HG03097 (cell line): Measurements from ENCODE around the gene SNRNP35.
"Not testable (repeated sequence)": the region's sequence is repeated elsewhere in the genome, so short reads cannot be mapped to it uniquely, and the experiment has no call there.

Experiments used
- ATAC-seq: cut with Tn5 transposase; IDR thresholded peaks from one replicate; pipeline ENCODE4 v1.9.1; 2021; ENCODE audit not compliant: unreplicated experiment, low FRiP score

The SNRNP35 gene

DNA sequence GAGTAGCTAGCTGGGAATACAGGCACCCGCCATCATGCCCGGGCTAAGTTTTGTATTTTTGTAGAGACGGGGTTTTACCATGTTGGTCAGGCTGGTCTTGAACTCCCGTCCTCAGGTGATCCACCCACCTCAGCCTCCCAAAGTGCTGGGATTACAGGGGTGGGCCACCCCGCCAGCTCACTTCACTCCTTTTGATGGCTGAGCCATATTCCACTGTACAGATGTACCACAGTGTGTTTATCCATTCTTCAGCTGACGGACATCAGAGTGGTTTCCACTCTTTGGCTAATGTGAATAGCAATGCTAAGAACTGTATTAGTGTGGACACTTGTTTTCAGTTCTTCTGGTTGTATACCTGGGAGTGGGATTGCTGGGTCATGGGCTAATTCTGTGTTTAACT is 29.5 kb downstream of the SNRNP35 start:
- ATAC-seq, result no peak

DNA sequence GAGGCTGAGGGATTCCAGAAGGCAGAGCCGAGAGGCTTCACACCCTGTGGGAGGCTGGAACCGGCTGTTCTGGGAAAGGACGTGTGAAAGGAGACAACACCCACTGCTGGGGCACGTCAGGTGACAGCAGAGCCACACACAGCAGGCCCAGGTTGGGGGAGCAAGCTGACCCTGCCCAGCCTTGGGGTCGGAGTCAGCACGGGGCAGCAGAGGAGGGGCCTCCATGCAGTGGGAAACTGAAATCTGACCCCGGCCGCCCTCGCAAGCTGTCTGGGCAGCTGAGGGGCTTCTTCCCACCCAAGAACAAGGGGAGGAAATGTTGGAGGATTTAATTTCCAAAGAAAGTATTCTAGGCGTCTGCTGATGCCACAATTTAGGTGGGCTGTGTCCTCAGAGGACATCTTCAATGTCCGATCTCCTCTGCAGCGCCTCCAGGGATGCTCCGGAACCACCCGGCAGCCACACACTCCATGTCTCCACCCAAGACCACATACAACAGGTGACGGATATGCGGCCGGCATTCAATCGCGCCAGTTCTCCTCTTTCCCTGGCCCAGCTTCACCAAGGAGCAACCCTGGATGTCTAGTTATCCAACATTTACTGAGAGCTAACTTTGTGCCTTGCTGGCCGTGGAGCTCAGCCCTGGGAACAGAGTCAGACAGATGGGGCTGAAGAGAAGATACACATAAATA is 30.7 kb downstream of the SNRNP35 start:
- no peak for ATAC-seq

DNA sequence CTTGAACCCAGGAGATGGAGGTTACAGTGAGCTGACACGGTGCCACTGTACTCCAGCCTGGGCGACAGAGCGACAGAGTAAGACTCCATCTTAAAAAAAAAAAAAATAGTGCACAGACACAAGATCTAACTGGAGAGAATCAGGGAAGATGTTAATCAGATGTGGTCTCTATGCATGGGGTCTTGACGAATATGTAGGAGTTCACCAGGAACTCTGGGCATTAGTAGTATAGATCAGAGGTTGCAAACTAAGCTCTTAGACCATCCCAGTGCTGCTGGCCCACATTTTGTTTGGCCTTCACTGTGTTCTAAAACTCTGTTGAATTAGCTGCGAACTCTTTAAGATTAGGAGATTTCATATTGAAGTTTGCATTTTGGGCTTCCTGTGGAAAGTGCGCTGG is 31.6 kb downstream of the SNRNP35 start:
- no peak for ATAC-seq

DNA sequence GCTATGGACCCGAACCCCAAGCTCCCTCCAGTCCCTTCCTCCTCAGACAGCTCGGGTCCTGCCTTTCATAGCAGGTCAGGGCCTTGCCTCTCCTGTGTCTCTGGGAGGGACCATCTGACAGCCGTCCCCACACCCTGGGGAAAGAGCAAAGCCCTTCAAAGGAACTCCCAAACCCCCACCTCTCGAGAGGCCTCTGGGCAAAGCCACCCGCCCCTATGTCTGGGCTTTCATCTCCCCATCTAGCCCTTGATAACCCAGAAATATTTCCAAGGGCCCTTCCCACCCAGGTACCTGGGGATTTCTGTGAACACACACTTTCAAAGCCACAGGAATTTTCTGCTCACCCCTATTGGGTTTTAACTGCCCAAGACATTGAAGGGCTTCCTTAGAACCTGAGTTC is 32.1 kb downstream of the SNRNP35 start:
- no peak for ATAC-seq

DNA sequence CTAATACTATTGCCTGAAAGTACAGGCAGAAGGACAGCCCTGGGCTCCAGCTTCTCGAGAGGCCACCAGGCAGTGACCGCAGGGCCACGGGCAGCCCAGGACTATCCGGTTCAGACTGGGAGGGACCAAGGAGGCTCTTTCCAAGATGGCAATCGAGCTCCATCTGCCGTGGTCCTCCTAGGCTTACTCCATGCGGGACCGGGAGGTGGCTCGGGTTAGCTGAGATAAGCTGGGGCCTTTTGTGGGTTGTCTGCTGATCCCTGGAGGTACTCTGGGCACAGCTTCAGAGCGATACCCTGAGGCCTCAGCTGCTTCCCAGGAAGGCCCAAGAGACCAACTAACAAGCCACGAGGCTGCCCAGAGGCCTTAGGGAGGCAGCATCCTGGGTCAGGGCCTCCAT is 33.1 kb downstream of the SNRNP35 start:
- no peak for ATAC-seq

DNA sequence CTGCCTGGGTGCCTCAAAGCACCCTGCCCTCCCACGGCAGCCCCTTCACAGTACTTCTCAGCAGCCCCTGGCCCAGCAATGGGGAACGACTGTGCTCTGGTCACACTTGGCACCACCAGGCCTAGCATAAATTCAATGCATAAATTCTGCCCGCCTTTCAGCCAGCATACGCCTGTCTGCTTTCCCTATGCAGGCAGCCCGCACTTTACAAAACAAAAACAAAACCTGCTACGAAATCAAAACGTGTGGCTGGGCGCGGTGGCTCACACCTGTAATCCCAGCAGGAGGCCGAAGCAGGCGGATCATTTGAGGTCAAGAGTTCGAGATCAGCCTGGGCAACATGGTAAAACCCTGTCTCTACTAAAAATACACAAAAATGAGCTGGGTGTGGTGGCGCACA is 33.5 kb downstream of the SNRNP35 start:
- no peak for ATAC-seq

DNA sequence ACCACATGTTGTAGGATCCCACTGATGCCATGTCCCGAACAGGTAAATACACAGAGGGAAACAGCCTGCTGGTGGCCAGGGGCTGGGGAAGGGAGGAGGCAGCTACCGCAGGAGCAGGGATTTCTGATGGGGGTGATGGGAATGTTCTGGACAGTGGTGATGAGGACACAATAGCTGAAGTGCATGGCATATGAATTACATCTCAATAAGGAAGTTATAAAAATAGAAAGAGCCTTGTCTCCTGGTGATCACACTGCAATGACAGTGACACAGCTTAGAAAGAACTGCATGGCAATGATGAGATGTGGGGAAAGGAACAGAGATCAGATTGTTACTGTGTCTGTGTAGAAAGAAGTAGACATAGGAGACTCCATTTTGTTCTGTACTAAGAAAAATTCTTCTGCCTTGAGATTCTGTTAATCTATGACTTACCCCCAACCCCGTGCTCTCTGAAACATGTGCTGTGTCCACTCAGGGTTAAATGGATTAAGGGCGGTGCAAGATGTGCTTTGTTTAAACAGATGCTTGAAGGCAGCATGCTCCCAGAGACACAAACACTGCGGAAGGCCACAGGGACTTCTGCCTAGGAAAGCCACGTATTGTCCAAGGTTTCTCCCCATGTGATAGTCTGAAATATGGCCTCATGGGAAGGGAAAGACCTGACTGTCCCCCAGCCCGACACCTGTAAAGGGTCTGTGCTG is 34.5 kb downstream of the SNRNP35 start:
- ATAC-seq, result not testable (repeated sequence)

DNA sequence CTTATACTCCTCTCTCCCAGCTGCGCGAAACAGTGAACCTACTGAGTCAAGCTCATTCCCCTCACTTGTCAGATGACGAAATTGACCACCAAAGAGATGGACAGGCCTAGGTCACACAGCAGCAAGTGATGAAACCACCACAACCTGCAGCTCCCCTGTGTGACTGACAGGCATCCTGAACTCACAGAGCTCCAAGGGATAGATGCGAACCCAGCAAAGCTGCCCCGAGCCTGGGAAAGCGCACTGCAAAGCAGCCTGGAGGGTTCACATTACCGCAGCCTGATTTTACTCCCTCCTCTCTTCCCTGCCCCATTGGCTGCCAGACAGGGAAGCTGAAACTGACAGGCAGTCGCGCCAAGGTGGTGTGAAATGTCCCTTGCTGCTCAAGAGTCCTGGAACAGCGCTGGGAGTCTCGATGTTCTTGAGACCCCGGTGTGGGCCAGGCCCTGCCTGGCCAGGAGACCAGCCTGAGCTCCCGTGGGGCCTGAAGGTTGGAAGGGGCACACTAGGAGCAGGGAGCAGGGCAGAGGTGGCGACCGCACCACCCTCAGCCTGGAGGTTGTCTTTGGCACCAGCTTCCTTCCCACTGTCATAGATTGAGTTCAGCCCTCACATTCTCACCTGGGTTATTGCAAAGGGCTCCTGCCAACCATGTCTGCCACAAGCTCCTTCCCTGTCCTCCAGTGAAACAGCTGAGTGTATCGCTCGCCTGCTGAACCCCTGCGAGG is 36.3 kb downstream of the SNRNP35 start:
- no peak for ATAC-seq

DNA sequence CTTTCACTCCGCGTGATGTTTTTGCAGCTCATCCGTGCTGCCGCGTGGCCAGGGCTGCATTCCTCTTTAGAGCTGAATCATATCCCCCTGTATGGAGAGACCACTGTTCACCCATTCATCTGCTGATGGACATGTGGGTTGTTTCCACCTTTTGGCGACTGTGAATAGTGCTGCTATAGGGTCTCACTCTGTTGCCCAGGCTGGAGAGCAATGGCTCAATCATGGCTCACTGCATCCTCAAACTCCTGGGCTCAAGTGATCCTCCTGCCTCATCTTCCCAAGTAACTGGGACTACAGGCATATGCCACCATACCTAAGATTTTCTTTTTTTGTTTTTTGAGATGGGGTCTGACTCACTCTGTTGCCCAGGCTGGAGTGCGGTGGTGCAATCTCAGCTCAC is 39.1 kb downstream of the SNRNP35 start:
- no peak for ATAC-seq

DNA sequence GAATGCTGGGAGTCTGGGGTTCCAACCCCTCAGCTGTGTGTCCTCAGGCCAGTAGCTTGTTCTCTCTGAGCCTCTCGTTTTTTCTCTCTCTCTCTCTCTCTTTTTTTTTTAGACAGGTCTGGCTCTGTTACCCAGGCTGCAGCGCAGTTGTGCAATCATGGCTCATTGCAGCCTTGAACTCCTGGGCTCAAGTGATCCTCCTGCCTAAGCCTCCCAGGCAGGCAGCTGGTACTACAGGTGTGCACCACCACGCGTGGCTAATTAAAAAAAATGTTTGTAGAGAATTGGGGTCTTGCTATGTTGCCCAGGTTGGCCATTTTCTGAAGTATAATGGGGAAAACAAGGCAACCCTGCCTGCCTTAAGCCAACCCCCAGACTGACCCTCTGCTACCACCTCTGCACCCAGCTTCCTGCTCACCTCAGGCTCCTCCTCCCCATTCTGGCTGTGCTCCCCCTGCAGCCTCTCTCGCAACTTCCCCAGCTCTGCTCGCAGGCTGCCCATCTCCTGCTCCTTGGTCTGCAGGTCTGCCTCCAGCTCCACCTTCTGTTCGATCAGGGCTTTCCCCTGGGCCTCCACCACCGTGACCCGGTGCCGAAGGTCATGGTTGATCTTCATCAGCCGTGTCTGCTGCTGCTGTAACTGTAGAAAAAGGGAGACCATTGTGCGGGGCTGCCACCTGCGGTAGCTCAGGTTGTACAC is 40.3 kb downstream of the SNRNP35 start:
- ATAC-seq, result no peak

DNA sequence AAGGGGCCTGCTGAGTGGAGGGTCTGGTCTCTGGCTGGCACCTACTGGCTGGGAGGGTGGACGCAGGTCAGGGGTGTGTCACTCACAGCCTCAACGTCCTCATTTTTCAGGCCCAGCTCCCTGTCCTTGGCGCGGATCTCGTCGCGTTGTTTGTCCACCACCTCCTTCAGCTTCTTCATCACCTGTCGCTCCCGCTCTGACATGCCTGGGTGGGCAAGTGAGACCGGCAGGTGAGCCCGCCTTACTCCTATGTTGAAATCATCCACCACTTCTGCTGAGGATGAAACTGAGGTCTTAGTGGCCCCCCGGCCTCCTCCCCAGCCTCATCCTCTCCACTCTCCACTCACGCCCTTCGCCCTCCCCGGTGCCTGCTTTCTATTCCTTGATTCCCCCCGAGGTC is 41.4 kb downstream of the SNRNP35 start:
- ATAC-seq, result no peak

DNA sequence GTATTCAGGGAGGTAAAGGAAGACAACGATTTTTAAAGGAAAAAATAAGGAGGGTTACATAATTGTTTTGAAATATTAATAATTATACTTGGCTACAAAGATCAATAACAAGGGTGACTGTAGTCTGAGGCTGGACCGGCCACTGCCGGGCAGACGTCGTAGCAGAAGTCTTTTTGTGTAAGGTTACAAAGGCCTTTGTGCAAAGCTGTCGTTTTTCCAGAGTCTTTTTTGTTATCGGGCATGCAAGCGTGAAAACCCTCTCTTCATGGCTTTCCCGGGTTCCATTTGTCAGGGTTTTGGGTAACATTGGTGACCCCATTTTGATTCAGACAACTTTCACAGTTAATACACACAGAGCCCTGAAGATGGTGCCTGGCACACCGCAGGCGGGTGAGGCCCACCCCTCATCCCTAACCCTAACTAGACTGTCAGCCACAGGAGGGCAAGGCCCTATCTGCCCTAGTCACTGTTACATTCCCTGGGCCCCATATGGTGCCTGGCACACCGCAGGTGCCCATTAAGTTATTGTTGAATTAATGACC is 44.3 kb downstream of the SNRNP35 start:
- no peak for ATAC-seq

DNA sequence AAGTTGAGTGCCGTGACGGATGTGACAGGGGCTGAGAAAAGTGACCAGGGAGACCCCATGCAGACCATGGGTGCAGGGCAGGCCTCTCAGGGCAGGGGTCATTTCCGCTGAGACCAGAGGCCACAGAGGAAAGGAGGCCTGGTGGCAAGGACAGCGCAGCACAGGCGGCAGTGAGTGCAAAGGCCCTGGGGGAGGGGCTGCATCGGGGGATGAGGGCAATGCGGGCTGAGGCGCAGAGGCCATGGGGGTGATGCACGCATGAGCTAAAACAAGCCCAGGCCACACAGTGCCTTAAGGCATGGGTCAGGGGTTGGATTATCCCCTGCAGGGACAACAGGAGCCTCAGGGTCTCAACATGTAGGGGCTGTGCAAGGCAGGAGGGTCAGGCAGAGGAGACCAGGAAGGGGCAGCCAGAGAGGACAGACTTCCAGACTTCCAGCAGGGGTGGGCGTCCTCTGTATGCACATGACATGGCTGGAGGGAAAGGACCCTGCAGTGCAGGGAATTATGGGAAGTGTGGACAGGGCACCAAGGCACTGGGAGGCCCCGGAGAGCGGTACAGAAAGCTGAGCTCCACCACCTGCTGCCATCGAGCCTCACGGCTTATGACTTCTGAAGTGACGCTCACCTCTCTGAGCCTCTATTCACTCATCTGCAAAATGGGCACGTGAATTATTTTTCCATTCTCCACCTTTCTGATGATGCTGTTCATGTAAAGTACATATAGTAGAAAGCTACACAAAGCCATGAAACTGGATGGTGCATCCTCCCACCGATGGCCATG is 48.3 kb downstream of the SNRNP35 start:
- no peak for ATAC-seq

DNA sequence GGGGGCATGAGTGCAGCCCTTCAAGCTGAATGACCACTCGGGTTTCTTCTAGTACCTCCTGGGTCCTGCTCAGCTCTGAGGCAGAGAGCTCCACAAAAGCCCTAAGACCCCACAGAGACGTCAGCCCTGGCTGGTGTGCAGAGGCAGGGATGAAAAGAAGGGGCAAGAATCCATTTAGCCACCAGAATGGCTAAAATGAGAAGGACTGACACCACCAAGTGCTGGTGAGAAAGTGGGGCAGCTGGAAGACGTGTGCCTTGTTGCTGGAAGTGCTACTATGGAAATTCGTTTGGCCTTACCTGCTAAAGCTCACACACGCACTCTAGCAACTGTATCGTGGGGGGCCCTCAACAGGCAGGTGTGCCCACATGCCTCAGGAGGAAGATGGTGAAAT is 48.9 kb downstream of the SNRNP35 start:
- no peak for ATAC-seq

DNA sequence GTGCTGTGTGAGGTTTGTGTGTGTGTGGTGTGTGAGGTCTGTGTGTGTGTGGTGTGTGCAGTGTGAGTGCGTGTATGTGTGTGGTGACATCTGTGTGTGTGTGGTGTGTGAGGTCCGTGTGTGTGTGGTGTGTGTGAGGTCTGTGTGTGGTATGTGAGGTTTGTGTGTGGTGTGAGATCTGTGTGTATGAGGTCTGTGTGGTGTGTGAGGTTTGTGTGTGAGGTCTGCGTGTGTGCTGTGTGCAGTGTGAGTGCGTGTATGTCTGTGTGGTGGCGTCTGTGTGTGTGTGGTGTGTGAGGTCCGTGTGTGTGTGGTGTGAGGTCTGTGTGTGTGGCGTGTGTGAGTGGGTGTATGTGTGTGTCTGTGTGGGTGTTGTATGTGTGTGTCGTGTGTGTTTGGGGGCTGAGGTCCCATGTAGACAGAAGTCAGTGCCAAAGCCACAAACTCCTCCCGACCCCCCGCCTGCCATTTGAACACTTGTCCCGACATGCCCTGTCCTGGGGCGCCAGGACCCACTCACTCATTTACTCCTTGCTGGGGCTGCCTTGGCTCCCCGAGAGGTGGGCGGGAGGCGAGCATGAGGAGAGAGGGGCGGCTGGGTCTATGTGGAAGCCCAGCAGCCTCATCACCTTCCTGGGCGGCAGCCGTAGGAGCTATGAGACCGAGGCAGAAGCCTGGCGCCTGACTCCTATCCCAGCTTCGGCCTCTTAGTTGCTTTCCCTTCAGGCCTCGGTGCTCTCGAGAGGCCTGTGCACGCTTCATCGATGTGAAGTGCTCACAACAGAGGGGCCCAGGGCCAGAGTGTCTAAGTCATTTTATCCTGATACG is 55.1 kb downstream of the SNRNP35 start:
- no peak for ATAC-seq

DNA sequence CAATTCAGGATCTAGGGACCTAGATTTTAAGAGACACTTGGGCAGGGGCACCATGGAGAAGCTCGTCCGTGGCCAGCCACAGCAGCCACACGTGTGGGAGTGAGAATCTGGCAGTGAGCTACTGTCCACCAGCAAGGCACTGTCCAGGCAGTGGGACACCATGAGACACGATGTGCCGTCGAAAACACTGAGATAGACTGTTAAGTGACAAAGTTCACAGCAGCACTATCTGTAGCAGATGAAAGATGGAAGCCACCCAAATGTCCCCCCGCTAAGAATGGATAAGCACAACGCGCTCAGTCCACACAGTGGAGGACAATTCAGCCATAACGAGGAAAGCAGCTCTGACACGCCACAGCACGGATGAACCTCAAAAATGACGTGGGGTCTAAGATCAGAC is 55.9 kb downstream of the SNRNP35 start:
- no peak for ATAC-seq

DNA sequence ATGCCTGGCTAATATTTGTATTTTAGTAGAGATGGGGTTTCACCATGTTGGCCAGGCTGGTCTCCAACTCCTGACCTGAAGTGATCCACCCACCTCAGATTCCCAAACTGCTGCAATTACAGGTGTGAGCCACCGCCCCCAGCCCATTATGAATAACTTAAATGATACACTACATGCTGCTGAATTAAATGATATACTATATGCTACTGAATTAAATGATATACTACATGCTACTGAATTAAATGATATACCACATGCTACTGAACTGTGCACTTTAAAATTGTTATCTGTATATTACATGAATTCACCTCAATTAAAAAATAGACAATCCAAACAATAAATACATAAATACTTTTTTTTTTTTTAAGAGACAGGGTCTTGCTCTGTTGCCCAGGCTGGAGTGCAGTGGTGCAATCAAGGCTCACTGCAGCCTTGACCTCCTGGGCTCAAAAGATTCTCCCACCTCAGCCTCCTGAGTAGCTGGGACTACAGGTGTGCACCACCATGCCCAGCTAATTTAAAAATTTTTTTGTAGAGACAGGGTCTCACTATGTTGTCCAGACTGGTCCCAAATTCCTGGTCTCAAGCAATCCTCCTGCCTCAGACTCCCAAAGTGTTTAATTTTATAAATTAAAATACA is 56.8 kb downstream of the SNRNP35 start:
- not testable (repeated sequence) for ATAC-seq

DNA sequence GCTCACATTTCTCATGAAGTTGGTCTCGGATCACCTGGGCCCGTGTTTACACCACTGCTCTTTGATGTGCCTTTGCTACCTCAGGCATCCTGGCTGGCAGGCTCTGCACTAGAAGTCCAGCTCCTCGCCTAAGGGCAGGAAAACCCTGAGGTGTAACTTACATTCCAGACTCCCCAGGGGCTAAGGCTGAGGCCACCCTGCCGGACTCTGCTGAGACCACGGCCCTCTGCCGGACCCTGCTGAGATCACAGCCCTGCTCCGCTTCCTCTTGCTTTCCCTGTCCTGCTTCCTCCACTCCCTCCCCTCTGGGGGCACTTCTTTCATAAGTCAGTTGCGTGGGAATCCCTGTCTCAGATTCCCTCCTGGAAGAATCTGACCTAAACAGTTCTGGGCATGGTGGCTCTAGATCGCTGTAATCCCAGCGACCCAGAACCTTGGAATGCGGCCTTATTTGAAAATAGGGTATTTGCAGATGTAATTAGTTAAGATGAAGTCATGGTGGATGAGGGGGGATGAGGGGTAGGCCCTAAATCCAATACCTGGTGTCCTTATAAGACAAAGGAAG is 58.4 kb downstream of the SNRNP35 start:
- ATAC-seq, result no peak
